Endothelial cell of umbilical vein (primary cell): ENCODE results near the gene HIPK1.

Experiments used
- POLR2AphosphoS5 ChIP-seq: IDR thresholded peaks from 2 replicates; pipeline ENCODE4 v1.6.1; 2012; ENCODE audit warnings: low read depth, mild to moderate bottlenecking, control low read depth, low read length, moderate library complexity; ENCODE audit not compliant: insufficient read depth
- TF ChIP-seq, protein P1 (sequence below), 2 donors: IDR thresholded peaks; 1 replicate in 1 of 2; 2 replicates in 1 of 2; pipeline ENCODE4 v1.5.1; 2011; ENCODE audit warnings: low read length in 2 of 2, mild to moderate bottlenecking in 2 of 2, moderate library complexity in 2 of 2, control low read depth in 1 of 2, inconsistent platforms in 1 of 2, low read depth in 1 of 2; ENCODE audit not compliant: insufficient read depth in 1 of 2; ENCODE audit errors: extremely low read depth in 1 of 2

DNA sequence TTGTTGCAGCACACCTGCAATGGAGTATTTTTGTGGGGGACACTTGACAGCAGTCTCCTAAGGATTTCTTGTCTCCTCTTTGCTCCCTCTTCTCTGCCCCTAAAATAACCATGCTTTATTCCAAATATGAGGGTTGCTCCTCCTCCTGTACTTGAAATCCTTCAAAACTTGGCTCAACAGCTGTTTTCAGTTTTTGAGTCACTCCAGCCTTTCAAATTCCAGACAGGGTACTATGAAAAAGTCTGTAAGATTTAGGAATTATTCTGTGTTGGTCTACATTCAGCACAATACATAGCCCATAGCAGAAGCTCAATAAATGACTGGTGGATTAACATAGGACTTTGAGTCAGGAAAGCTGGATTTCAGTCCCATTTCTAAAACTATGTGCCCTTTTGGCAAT lies 30.0 kb upstream of the HIPK1 start:
- TF ChIP-seq, protein P1, sequence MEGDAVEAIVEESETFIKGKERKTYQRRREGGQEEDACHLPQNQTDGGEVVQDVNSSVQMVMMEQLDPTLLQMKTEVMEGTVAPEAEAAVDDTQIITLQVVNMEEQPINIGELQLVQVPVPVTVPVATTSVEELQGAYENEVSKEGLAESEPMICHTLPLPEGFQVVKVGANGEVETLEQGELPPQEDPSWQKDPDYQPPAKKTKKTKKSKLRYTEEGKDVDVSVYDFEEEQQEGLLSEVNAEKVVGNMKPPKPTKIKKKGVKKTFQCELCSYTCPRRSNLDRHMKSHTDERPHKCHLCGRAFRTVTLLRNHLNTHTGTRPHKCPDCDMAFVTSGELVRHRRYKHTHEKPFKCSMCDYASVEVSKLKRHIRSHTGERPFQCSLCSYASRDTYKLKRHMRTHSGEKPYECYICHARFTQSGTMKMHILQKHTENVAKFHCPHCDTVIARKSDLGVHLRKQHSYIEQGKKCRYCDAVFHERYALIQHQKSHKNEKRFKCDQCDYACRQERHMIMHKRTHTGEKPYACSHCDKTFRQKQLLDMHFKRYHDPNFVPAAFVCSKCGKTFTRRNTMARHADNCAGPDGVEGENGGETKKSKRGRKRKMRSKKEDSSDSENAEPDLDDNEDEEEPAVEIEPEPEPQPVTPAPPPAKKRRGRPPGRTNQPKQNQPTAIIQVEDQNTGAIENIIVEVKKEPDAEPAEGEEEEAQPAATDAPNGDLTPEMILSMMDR (IDR thresholded peaks at IDR 0.05; ENCODE audit: extremely low read depth in 1 of 2, insufficient read depth in 1 of 2, low read depth in 1 of 2, low read length in 2 of 2): no peak
- TF ChIP-seq POLR2AphosphoS5: no peak
